Mesendoderm (in vitro differentiated cells): ENCODE data around the gene GDPD5.

ENCODE experiments used
- DNase-seq: peaks from one replicate; pipeline ENCODE4 v3.0.0; 2013
- H2AK5ac ChIP-seq: 2 replicates; pipeline ENCODE4 v1.6.1; 2013; ENCODE audit warnings: low read length, inconsistent platforms
- H2BK120ac ChIP-seq: 2 replicates; pipeline ENCODE4 v1.6.1; 2013; ENCODE audit warnings: low read depth, mild to moderate bottlenecking, low read length, moderate library complexity, mixed read lengths
- H2BK15ac ChIP-seq: replicated peaks from 2 replicates; pipeline ENCODE4 v1.6.1; 2013; ENCODE audit warnings: low read depth, mild to moderate bottlenecking, moderate library complexity
- H2BK5ac ChIP-seq: 2 replicates; pipeline ENCODE4 v1.6.1; 2013; ENCODE audit warnings: low read length, inconsistent platforms
- H3K18ac ChIP-seq: 2 replicates; pipeline ENCODE4 v1.6.1; 2013; ENCODE audit warnings: mild to moderate bottlenecking, low read length, mixed read lengths
- H3K23ac ChIP-seq: one replicate; pipeline ENCODE4 v1.6.1; 2013; ENCODE audit warnings: low read length
- H3K27ac ChIP-seq: 2 replicates; pipeline ENCODE4 v1.5.1; 2013; ENCODE audit warnings: low read depth, mild to moderate bottlenecking, inconsistent platforms, low read length, moderate library complexity
- H3K27me3 ChIP-seq: 2 replicates; pipeline ENCODE4 v1.6.1; 2013; ENCODE audit warnings: low read length, control low read depth, mild to moderate bottlenecking, inconsistent platforms; ENCODE audit not compliant: insufficient read depth, poor library complexity
- H3K36me3 ChIP-seq: 2 replicates; pipeline ENCODE4 v1.6.1; 2013; ENCODE audit warnings: low read length, inconsistent platforms; ENCODE audit not compliant: control insufficient read depth, insufficient read depth
- H3K4ac ChIP-seq: one replicate; pipeline ENCODE4 v1.6.1; 2013; ENCODE audit warnings: low read depth, mild to moderate bottlenecking, low read length, moderate library complexity
- H3K4me1 ChIP-seq: 2 replicates; pipeline ENCODE4 v1.6.1; 2013; ENCODE audit warnings: low read depth, low read length, inconsistent platforms; ENCODE audit not compliant: control insufficient read depth
- H3K4me2 ChIP-seq: 2 replicates; pipeline ENCODE4 v1.6.1; 2013; ENCODE audit warnings: low read length
- H3K4me3 ChIP-seq: 2 replicates; pipeline ENCODE4 v1.5.1; 2013; ENCODE audit warnings: mild to moderate bottlenecking, low read length
- H3K56ac ChIP-seq: one replicate; pipeline ENCODE4 v1.6.1; 2013; ENCODE audit warnings: low read length
- H3K79me1 ChIP-seq: 2 replicates; pipeline ENCODE4 v1.6.1; 2013; ENCODE audit warnings: low read length, inconsistent platforms
- H3K79me2 ChIP-seq: 2 replicates; pipeline ENCODE4 v1.6.1; 2013; ENCODE audit warnings: mild to moderate bottlenecking, low read length; ENCODE audit not compliant: control insufficient read depth, insufficient read depth
- H3K9ac ChIP-seq: 2 replicates; pipeline ENCODE4 v1.6.1; 2013; ENCODE audit warnings: low read length, inconsistent platforms
- H4K5ac ChIP-seq: one replicate; pipeline ENCODE4 v1.6.1; 2013; ENCODE audit warnings: low read length
- H4K8ac ChIP-seq: one replicate; pipeline ENCODE4 v1.6.1; 2013; ENCODE audit warnings: low read depth, mild to moderate bottlenecking, control low read depth, low read length, moderate library complexity
- WGBS: extraction: QIAGEN DNeasy Blood & Tissue Kit; methylation state at CpG from one replicate; pipeline ENCODE4 v1.1.7; 2013; ENCODE audit warnings: low lambda C conversion rate, missing lambda C conversion rate; ENCODE audit not compliant: insufficient coverage; ENCODE audit errors: extremely low coverage; 5-methylcytosine and 5-hydroxymethylcytosine counted together

GDPD5 gene

DNA sequence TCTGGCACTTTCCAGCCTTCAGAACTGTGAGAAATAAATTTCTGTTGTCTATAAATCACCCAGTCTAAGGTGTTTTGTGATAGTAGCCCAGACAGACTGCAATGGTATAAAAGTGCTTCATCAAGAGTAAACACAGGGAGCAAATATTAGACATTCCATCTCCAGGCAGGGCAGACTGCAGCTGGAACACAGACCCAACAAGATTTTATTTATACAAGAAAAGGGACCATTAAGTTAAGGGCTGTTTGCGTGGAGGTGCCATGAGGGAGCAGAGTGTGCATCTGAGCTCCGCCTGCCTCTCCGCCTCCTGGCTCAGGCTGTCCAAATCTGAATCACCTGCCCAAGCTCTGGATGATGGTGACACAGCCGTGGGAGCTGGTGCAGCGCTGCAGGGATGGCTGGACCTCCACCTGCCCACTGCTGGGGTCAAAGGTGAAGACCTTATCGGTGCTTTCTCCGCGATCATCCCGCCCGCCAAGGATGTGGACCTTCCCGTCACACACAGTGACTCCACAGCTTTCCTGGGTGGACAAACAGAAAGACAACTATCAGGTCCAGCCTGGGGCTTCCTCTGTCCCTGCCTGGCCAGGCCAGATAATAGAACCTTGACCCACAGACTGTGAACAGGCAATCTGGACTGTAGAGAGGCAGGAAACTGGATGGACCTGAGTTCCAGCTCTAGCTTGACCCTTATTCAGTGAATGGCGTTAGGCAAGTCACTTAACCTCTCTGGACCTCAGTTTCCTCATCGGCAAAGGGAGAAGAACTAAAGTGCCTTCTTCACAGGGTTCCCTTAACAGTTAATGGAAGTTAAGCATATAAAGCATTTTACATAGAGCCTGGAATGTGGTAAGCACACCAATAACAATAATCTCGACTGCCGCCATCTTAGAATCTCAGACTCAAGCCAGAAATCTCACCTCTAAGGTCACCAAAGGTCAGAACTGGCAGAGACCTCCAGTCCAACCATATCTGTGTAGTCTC, 103.2 kb downstream of the GDPD5 start:
- no peak overlapping the region for H3K27ac ChIP-seq
- no peaks in the 10 kb centered on the region for H3K79me2 ChIP-seq
- no CpG with 5 or more reads among the region's 15 CpGs for WGBS

DNA sequence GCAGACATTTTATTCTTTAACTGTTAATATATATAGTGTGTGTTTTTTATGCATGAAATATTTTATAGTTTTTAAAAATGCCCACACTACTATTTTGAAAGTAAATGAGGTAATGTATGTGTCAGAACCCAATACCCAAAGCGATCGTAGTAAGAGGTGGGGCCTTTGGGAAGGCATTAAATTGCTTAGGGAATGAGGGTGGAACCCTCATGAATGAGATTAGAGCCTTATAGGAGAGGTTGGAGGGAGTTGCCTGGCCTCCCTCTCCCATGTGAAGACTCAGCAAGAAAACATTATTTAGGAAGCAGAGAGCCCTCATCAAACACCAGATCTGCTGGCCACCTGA, 103.9 kb downstream of the GDPD5 start:
- no peak overlapping the region for H3K4me3 ChIP-seq
- no peak overlapping the region for H4K8ac ChIP-seq
- no peak overlapping the region for H2BK120ac ChIP-seq
- DNase-seq, result no peak
- H3K4ac ChIP-seq, result no peak overlapping the region
- H3K4me1 ChIP-seq, result peaks cover 2% of the 10 kb centered on the region
- H3K79me2 ChIP-seq, result no peaks in the 10 kb centered on the region
- no peak overlapping the region for H3K18ac ChIP-seq
- H3K4me2 ChIP-seq, result no peak overlapping the region
- no peak overlapping the region for H4K5ac ChIP-seq
- no CpG with 5 or more reads among the region's 2 CpGs for WGBS
- H2BK5ac ChIP-seq, result no peak overlapping the region
- no peaks in the 10 kb centered on the region for H3K36me3 ChIP-seq
- no peak overlapping the region for H3K56ac ChIP-seq
- H2BK15ac ChIP-seq, result no peak overlapping the region
- no peak overlapping the region for H3K9ac ChIP-seq
- no peak overlapping the region for H3K27ac ChIP-seq
- H3K79me1 ChIP-seq, result no peaks in the 10 kb centered on the region
- H3K27me3 ChIP-seq, result no peaks in the 10 kb centered on the region
- no peak overlapping the region for H3K23ac ChIP-seq
- no peak overlapping the region for H2AK5ac ChIP-seq

More for the DNA sequence above, 103.2 kb downstream of the GDPD5 start:
- H3K4me3 ChIP-seq, result no peak overlapping the region
- no peak overlapping the region for H4K8ac ChIP-seq
- H3K27me3 ChIP-seq, result no peaks in the 10 kb centered on the region
- DNase-seq, result no peak
- no peak overlapping the region for H3K4me2 ChIP-seq
- no peak overlapping the region for H2BK120ac ChIP-seq
- peaks cover 2% of the 10 kb centered on the region for H3K4me1 ChIP-seq
- no peak overlapping the region for H3K4ac ChIP-seq
- H2BK15ac ChIP-seq, result no peak overlapping the region
- no peak overlapping the region for H3K18ac ChIP-seq
- no peaks in the 10 kb centered on the region for H3K79me1 ChIP-seq
- no peaks in the 10 kb centered on the region for H3K36me3 ChIP-seq
- no peak overlapping the region for H2BK5ac ChIP-seq
- no peak overlapping the region for H2AK5ac ChIP-seq
- no peak overlapping the region for H3K23ac ChIP-seq
- no peak overlapping the region for H3K9ac ChIP-seq
- H4K5ac ChIP-seq, result no peak overlapping the region
- no peak overlapping the region for H3K56ac ChIP-seq

DNA sequence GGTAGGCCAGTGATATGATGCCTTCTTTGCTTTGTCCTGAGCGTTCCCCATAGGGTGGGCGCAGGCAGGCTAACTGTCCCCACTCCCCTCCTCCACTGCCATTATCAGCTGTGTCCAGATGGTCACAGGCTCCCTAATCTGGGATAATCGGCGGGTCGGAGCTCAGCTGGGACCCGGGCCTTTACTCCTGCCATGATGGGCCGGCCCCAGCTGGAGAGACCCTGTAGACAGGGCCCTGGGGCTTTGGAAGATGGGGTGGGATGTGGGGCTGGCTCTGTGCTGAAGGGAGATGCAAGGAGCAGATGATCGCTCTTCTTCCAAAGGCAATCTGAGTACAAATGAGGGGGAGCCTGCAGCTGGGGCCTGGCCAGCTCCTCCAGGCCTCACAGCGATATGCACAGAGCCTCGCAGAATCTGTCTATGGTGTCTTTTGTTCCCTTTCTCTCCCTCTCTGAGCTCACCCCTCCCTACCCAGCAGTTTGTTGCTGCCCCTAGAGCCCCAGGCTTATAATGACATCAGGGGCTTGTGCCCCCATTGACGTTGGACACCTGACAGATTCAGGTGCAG, 104.6 kb downstream of the GDPD5 start:
- Histone ChIP-seq H3K27me3 (no peaks in the 10 kb centered on the region), H3K36me3 (no peaks in the 10 kb centered on the region), H3K4me1 (peaks cover 2% of the 10 kb centered on the region), H2BK120ac (no peak overlapping the region), H3K4me2 (no peak overlapping the region), H3K4me3 (no peak overlapping the region), H2AK5ac (no peak overlapping the region), H3K9ac (no peak overlapping the region), H2BK5ac (no peak overlapping the region), H2BK15ac (no peak overlapping the region), H3K56ac (no peak overlapping the region), H3K79me1 (no peaks in the 10 kb centered on the region), H3K4ac (no peak overlapping the region), H3K79me2 (no peaks in the 10 kb centered on the region), H3K23ac (no peak overlapping the region), H4K8ac (no peak overlapping the region), H3K18ac (no peak overlapping the region), H3K27ac (no peak overlapping the region), H4K5ac (no peak overlapping the region)
- DNase-seq, result no peak
- no CpG with 5 or more reads among the region's 11 CpGs for WGBS

DNA sequence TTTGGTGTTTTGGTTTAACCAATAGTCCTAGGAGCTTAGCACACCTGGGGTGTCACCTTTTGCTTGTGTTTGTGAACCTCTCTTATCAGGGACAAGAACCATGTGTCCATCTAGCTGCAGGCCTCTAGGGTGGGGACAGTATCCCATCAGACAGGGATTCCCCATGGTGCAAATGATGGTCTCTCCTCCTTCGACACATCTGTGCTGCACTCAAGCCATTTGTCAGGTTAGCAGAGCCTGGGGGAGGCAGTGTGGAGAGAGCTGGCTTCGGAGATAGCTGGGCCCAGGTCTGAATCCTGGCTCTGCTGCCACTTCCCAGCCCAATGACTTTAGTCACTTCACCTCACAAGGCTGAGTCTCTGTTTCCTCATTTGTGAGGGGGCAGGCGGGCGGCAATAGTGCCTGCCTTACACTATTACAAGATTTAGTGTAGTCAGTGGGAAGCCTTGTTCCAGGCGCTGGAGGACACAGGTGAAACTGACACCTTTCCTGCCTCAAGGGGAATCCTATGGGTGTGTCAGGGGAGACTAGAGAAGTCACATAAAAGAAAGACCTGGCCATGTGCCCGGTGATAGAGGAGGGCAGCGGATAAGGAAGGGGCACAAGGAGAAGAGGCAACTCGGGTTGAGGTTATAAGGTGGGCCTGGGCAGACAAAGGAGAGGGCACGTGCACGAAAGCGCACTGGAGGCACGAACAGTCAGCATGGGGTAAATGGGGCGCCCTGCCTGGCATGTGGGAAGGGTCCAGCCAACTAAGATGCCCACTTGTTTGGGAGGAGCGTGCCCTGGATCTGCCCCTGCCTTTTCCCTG, 105.3 kb downstream of the GDPD5 start:
- no peaks in the 10 kb centered on the region for H3K79me1 ChIP-seq
- no peak overlapping the region for H3K4me2 ChIP-seq
- no peak overlapping the region for H3K27ac ChIP-seq
- no peak overlapping the region for H2BK5ac ChIP-seq
- peaks cover 2% of the 10 kb centered on the region for H3K4me1 ChIP-seq
- H3K9ac ChIP-seq, result peak overlapping the region; percentile 4
- no peak overlapping the region for H4K5ac ChIP-seq
- no peaks in the 10 kb centered on the region for H3K36me3 ChIP-seq
- no peak overlapping the region for H2AK5ac ChIP-seq
- H3K23ac ChIP-seq, result no peak overlapping the region
- no peak overlapping the region for H2BK15ac ChIP-seq
- H3K79me2 ChIP-seq, result no peaks in the 10 kb centered on the region
- peak; percentile 60 for DNase-seq
- no peak overlapping the region for H3K4me3 ChIP-seq
- H3K27me3 ChIP-seq, result no peaks in the 10 kb centered on the region
- no peak overlapping the region for H2BK120ac ChIP-seq
- WGBS, result no CpG with 5 or more reads among the region's 14 CpGs
- no peak overlapping the region for H3K4ac ChIP-seq
- no peak overlapping the region for H3K18ac ChIP-seq
- no peak overlapping the region for H3K56ac ChIP-seq
- H4K8ac ChIP-seq, result no peak overlapping the region

DNA sequence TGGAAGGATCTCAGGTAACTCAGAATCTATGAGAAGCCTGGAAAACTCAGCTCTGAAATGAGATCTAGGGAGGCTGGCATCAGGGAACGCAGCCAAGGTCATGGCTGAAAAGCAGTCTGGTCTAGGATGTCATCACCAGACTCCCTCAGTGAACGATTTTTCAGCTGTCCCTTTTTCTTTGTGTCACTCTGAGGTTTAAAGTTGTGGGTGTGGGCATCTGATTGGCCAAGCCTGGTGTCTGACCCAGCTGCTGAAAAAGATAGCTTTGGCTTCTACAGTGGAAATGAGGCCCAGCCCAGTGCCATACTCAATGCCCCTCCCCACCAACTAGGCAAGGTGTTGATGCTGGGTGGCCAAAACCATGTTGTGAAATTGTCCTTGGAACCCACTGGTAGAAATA, 111.9 kb downstream of the GDPD5 start:
- Histone ChIP-seq H3K4me1 (no peaks in the 10 kb centered on the region), H3K27ac (no peak overlapping the region), H3K36me3 (peaks cover 10% of the 10 kb centered on the region), H4K5ac (no peak overlapping the region), H3K79me2 (no peaks in the 10 kb centered on the region), H2BK5ac (no peak overlapping the region), H2BK120ac (no peak overlapping the region), H3K79me1 (no peaks in the 10 kb centered on the region), H3K9ac (no peak overlapping the region), H2BK15ac (no peak overlapping the region), H3K4ac (no peak overlapping the region), H3K4me3 (no peak overlapping the region), H2AK5ac (no peak overlapping the region), H3K56ac (no peak overlapping the region), H3K18ac (no peak overlapping the region), H4K8ac (no peak overlapping the region), H3K4me2 (no peak overlapping the region), H3K23ac (no peak overlapping the region), H3K27me3 (no peaks in the 10 kb centered on the region)
- no CpG with 5 or more reads among the region's 2 CpGs for WGBS
- DNase-seq, result no peak
